GM12878 (cell line): ENCODE measurements around the gene SEPHS2. TPM values are rescaled to one million over a fixed set of nuclear protein-coding genes. Genes with fewer than 3 reads are reported as not detected.

Experiments
- ASH2L ChIP-seq: fragments of 300-600, 200-600 bp; sonication (generic); IDR thresholded peaks from 2 replicates; pipeline ENCODE4 v1.6.1; 2017; ENCODE audit warnings: low read depth, mild to moderate bottlenecking, borderline replicate concordance
- BCLAF1 ChIP-seq: fragments of 450-650 bp; IDR thresholded peaks from 2 replicates; pipeline ENCODE4 v1.6.1; 2017; ENCODE audit warnings: antibody characterized with exemption, mild to moderate bottlenecking, moderate library complexity
- CBFB ChIP-seq: IDR thresholded peaks from 2 replicates; pipeline ENCODE4 v1.6.1; 2016; ENCODE audit warnings: antibody characterized with exemption, low read depth
- CHD1 ChIP-seq: IDR thresholded peaks from 2 replicates; pipeline ENCODE4 v1.6.1; 2012; ENCODE audit warnings: low read depth, low read length, improper control_type of control experiment
- E2F8 ChIP-seq: fragments of 450-650 bp; IDR thresholded peaks from 2 replicates; pipeline ENCODE4 v1.6.1; 2018; ENCODE audit warnings: mild to moderate bottlenecking, low read depth, moderate library complexity; ENCODE audit not compliant: partially characterized antibody
- EZH2 ChIP-seq: IDR thresholded peaks from 2 replicates; pipeline ENCODE4 v1.6.1; 2012; ENCODE audit warnings: low read depth, mild to moderate bottlenecking, control low read depth, inconsistent platforms, low read length, borderline replicate concordance; ENCODE audit not compliant: control insufficient read depth
- IKZF2 ChIP-seq, 2 experiments: fragments of 450-650 bp; IDR thresholded peaks; 2 replicates each; pipeline ENCODE4 v1.6.1; 2017; ENCODE audit warnings: mild to moderate bottlenecking in 2 of 2, moderate library complexity in 2 of 2
- KAT2A ChIP-seq: conservative IDR thresholded peaks from 2 replicates; pipeline ENCODE4 v1.6.1; 2011; ENCODE audit warnings: low read depth, low read length; ENCODE audit not compliant: control insufficient read depth
- LARP7 ChIP-seq: fragments of 450-650 bp; IDR thresholded peaks from 2 replicates; pipeline ENCODE4 v1.6.1; 2017; ENCODE audit warnings: mild to moderate bottlenecking
- MAX ChIP-seq: IDR thresholded peaks from 2 replicates; pipeline ENCODE4 v1.6.1; 2012; ENCODE audit warnings: low read depth, low read length, improper control_type of control experiment
- MEF2A ChIP-seq: IDR thresholded peaks from 2 replicates; pipeline ENCODE4 v1.6.1; 2011; ENCODE audit warnings: low read depth, mild to moderate bottlenecking, low read length, moderate library complexity; ENCODE audit not compliant: insufficient read depth
- MLLT1 ChIP-seq: fragments of 450-650 bp; IDR thresholded peaks from 2 replicates; pipeline ENCODE4 v1.6.1; 2016; ENCODE audit warnings: mild to moderate bottlenecking
- MTA2 ChIP-seq: fragments of 450-650 bp; IDR thresholded peaks from 2 replicates; pipeline ENCODE4 v1.6.1; 2016; ENCODE audit warnings: low read depth, mild to moderate bottlenecking, moderate library complexity
- NFIC ChIP-seq: IDR thresholded peaks from 2 replicates; pipeline ENCODE4 v1.6.1; 2012; ENCODE audit warnings: low read depth, mild to moderate bottlenecking, inconsistent platforms, low read length, moderate library complexity
- NFYA ChIP-seq: IDR thresholded peaks from 2 replicates; pipeline ENCODE4 v1.6.1; 2011; ENCODE audit warnings: low read depth, mild to moderate bottlenecking, low read length, improper control_type of control experiment, borderline replicate concordance
- NR2F1 ChIP-seq: fragments of 450-650 bp; conservative IDR thresholded peaks from 2 replicates; pipeline ENCODE4 v1.6.1; 2017; ENCODE audit warnings: mild to moderate bottlenecking
- PAX8 ChIP-seq: fragments of 450-650 bp; IDR thresholded peaks from 2 replicates; pipeline ENCODE4 v1.6.1; 2017; ENCODE audit warnings: mild to moderate bottlenecking, moderate library complexity
- POLR2A ChIP-seq: IDR thresholded peaks from 2 replicates; pipeline ENCODE4 v1.6.1; 2011; ENCODE audit warnings: low read depth, mild to moderate bottlenecking, low read length
- POLR2AphosphoS2 ChIP-seq: IDR thresholded peaks from 2 replicates; pipeline ENCODE4 v1.6.1; 2011; ENCODE audit warnings: low read depth, mild to moderate bottlenecking, low read length, improper control_type of control experiment, moderate library complexity
- RUNX3 ChIP-seq: IDR thresholded peaks from 2 replicates; pipeline ENCODE4 v1.6.1; 2012; ENCODE audit warnings: low read length, inconsistent platforms
- TAF1 ChIP-seq: IDR thresholded peaks from 2 replicates; pipeline ENCODE4 v1.6.1; 2011; ENCODE audit warnings: mild to moderate bottlenecking, low read depth, low read length, borderline replicate concordance
- TBL1XR1 ChIP-seq: IDR thresholded peaks from 2 replicates; pipeline ENCODE4 v1.6.1; 2012; ENCODE audit warnings: low read depth, low read length, improper control_type of control experiment
- ZZZ3 ChIP-seq: IDR thresholded peaks from 2 replicates; pipeline ENCODE4 v1.6.1; 2011; ENCODE audit warnings: low read depth; ENCODE audit not compliant: control insufficient read depth, insufficient read length
- polyA plus RNA-seq, 11 experiments: library from polyadenylated mRNA; depleted of rRNA in 4 of 11; unstranded in 6 of 11; stranded (reverse) in 5 of 11; fragments of >200 nt; fragmentation: Nextera tagmentation in 4 of 11; fragmentation: Illumina TruSeq in 1 of 11; extraction: Ambion mirVana in 4 of 11; extraction: Trizol in 1 of 11; gene quantifications; 1 replicate in 1 of 11; 2 replicates in 10 of 11; pipeline versions ENCODE4 v1.2.1 to v1.2.3, GENCODE V29; 2011 to 2016; ENCODE audit warnings: inconsistent platforms in 2 of 11, missing spikeins in 2 of 11, low read depth in 1 of 11
- total RNA-seq, 4 experiments: library from RNA; depleted of rRNA in 3 of 4; stranded (reverse); fragments of >200 nt in 3 of 4; fragmentation: Illumina TruSeq in 1 of 4; extraction: Trizol in 1 of 4; gene quantifications; 2 replicates each; pipeline versions ENCODE4 v1.2.1 to v1.2.3, GENCODE V29; 2013 to 2021

Gene SEPHS2
- total and polyA plus RNA-seq, 10 of the 15 experiments (the other 5 are each of a cell fraction or from before 2014, with no cell fraction given): 21.6 to 99.8 (median 72.9) TPM

GRCh38 chr16:30445408-30446202 lies at the start of gene SEPHS2 (continued):
- TF ChIP-seq BCLAF1 (no peak), E2F8 (no peak), ASH2L (peak; percentile 49; the same call in 1 of the 2 replicates), CHD1 (no peak), EZH2 (no peak), CBFB (peak; percentile 88), ZZZ3 (no peak), MEF2A (0 out of 2 replicates have a peak, but pooled peaks have one; percentile 42), TBL1XR1 (no peak), MTA2 (no peak), NR2F1 (peak; percentile 59), POLR2A (peak; percentile 90), NFIC (peak; percentile 50; the same call in 1 of the 2 replicates), MLLT1 (peak; percentile 99), NFYA (no peak; the same call in 1 of the 2 replicates), KAT2A (no peak), IKZF2 (IDR thresholded peaks at IDR 0.05) (peak; percentile 33 to 47; a peak in 2 of 4 replicates), RUNX3 (peak; percentile 66), TAF1 (peak; percentile 38; the same call in 1 of the 2 replicates), POLR2AphosphoS2 (peak; percentile 96), LARP7 (peak; percentile 56; the same call in 1 of the 2 replicates), PAX8 (no peak), MAX (peak; percentile 13; the same call in 1 of the 2 replicates)
